Cardiac muscle cell (in vitro differentiated cells and primary cell): Measurements from ENCODE around the gene MVK. TPM values are rescaled to one million over a fixed set of nuclear protein-coding genes. Genes with fewer than 3 reads are reported as not detected.

Experiments used
- DNase-seq, 2 donors: peaks; one replicate each; pipeline versions ENCODE4 v3.0.0 to v3.0.0-alpha.2; 2010 to 2017; ENCODE audit warnings: low read depth in 1 of 2, low spot score in 1 of 2
- H3K27ac ChIP-seq: fragments of 200-600 bp; sonication (generic); 2 replicates; pipeline ENCODE4 v1.5.1; 2016
- H3K27me3 ChIP-seq: fragments of 200-600 bp; sonication (generic); 2 replicates; pipeline ENCODE4 v1.6.0; 2016; ENCODE audit warnings: control low read depth
- H3K36me3 ChIP-seq: fragments of 200-600 bp; sonication (generic); 2 replicates; pipeline ENCODE4 v1.5.1; 2016; ENCODE audit warnings: control low read depth
- H3K4me1 ChIP-seq: fragments of 200-600 bp; sonication (generic); 2 replicates; pipeline ENCODE4 v1.8.1; 2017; ENCODE audit warnings: low read depth, mild to moderate bottlenecking, mixed run types
- H3K4me3 ChIP-seq: fragments of 200-600 bp; sonication (generic); 2 replicates; pipeline ENCODE4 v1.5.1; 2016; ENCODE audit warnings: mild to moderate bottlenecking
- H3K9me3 ChIP-seq: fragments of 200-600 bp; sonication (generic); 2 replicates; pipeline ENCODE4 v1.5.1; 2017; ENCODE audit warnings: low read depth, mild to moderate bottlenecking, control low read depth
- CTCF ChIP-seq: IDR thresholded peaks from 2 replicates; pipeline ENCODE4 v1.5.1; 2012; ENCODE audit warnings: low read depth, mild to moderate bottlenecking, low read length
- polyA plus RNA-seq: library from polyadenylated mRNA; unstranded; fragments of >200 nt; fragmentation: Nextera tagmentation; extraction: Ambion mirVana; gene quantifications from 2 replicates; pipeline ENCODE4 v1.2.1, GENCODE V29; 2016
- total RNA-seq: library from RNA; depleted of rRNA; stranded (reverse); fragments of >200 nt; gene quantifications from 2 replicates; pipeline ENCODE4 v1.2.3, GENCODE V29; 2016

MVK gene
- total and polyA plus RNA-seq, 2 experiments from 2014 or later = 29.0 to 56.1 TPM

- Histone ChIP-seq H3K27me3 (no peaks in the 10 kb centered on the region), H3K27ac (no peak overlapping the region), H3K4me1 (peaks cover 23% of the 10 kb centered on the region), H3K36me3 (no peaks in the 10 kb centered on the region), H3K4me3 (no peak overlapping the region), H3K9me3 (no peaks in the 10 kb centered on the region)
- DNase-seq = no peak
- no peak for TF ChIP-seq CTCF
Measured at GRCh38 chr12:109545826-109546225, 27.8 kb upstream of the MVK start.

GRCh38 chr12:109547286-109547685 is 26.3 kb upstream of the MVK start:
- peaks cover 15% of the 10 kb centered on the region for H3K4me1 ChIP-seq
- no peaks in the 10 kb centered on the region for H3K27me3 ChIP-seq
- no peak for TF ChIP-seq CTCF
- no peak overlapping the region for H3K27ac ChIP-seq
- H3K9me3 ChIP-seq = no peaks in the 10 kb centered on the region
- H3K36me3 ChIP-seq = no peaks in the 10 kb centered on the region
- H3K4me3 ChIP-seq = no peak overlapping the region
- no peak for DNase-seq

- Histone ChIP-seq H3K27me3 (no peaks in the 10 kb centered on the region), H3K4me1 (peaks cover 6% of the 10 kb centered on the region), H3K36me3 (no peaks in the 10 kb centered on the region), H3K9me3 (no peaks in the 10 kb centered on the region), H3K27ac (no peak overlapping the region), H3K4me3 (no peak overlapping the region)
- DNase-seq = no peak
- no peak for TF ChIP-seq CTCF
Measured at GRCh38 chr12:109548258-109548657, 25.3 kb upstream of the MVK start.

- H3K27me3 ChIP-seq = no peaks in the 10 kb centered on the region
- no peaks in the 10 kb centered on the region for H3K36me3 ChIP-seq
- no peak for TF ChIP-seq CTCF
- H3K9me3 ChIP-seq = no peaks in the 10 kb centered on the region
- peaks cover 6% of the 10 kb centered on the region for H3K4me1 ChIP-seq
- no peak overlapping the region for H3K27ac ChIP-seq
- no peak overlapping the region for H3K4me3 ChIP-seq
- no peak for DNase-seq
Measured at GRCh38 chr12:109549613-109550270, 23.9 kb upstream of the MVK start.

GRCh38 chr12:109550281-109550680 is 23.3 kb upstream of the MVK start:
- H3K9me3 ChIP-seq = no peaks in the 10 kb centered on the region

More at GRCh38 chr12:109550281-109550680, 23.3 kb upstream of the MVK start:
- Histone ChIP-seq H3K4me3 (no peak overlapping the region), H3K4me1 (peaks cover 6% of the 10 kb centered on the region), H3K27ac (no peak overlapping the region), H3K36me3 (no peaks in the 10 kb centered on the region), H3K27me3 (no peaks in the 10 kb centered on the region)
- TF ChIP-seq CTCF = no peak
- no peak for DNase-seq
